Tibial artery (tissue), 4 donors: ENCODE data around the gene OSER1.

Experiments
- DNase-seq, 2 donors: peaks; one replicate each; pipeline ENCODE4 v3.0.0-alpha.2; 2019
- H3K27ac ChIP-seq, 2 donors: fragments of 200-600 bp; sonication (generic) in 1 of 2; 1 replicate in 1 of 2; 2 replicates in 1 of 2; pipeline ENCODE4 v1.5.1; 2018 to 2019; ENCODE audit warnings: mild to moderate bottlenecking in 1 of 2
- H3K27me3 ChIP-seq, 2 donors: fragments of 200-600 bp; sonication (generic) in 1 of 2; one replicate each; pipeline versions ENCODE4 v1.5.1 to v1.6.0; 2016 to 2019
- H3K36me3 ChIP-seq, 3 donors: fragments of 200-600 bp; sonication (generic) in 2 of 3; one replicate each; pipeline ENCODE4 v1.5.1; 2016 to 2019; ENCODE audit warnings: mild to moderate bottlenecking in 2 of 3
- H3K4me1 ChIP-seq, 4 donors: fragments of 200-600 bp; sonication (generic) in 2 of 4; 1 replicate in 3 of 4; 2 replicates in 1 of 4; pipeline ENCODE4 v1.5.1; 2016 to 2019
- H3K4me3 ChIP-seq, 2 donors: fragments of 200-600 bp; sonication (generic) in 1 of 2; 1 replicate in 1 of 2; 2 replicates in 1 of 2; pipeline ENCODE4 v1.5.1; 2018 to 2019; ENCODE audit warnings: mild to moderate bottlenecking in 2 of 2
- H3K9me3 ChIP-seq, 3 donors: fragments of 200-600 bp; sonication (generic) in 1 of 3; one replicate each; pipeline ENCODE4 v1.5.1; 2016 to 2019
- CTCF ChIP-seq, 2 experiments: fragments of 200-600 bp in 1 of 2; fragments of 450-650 bp in 1 of 2; IDR thresholded peaks; one replicate each; pipeline ENCODE4 v1.5.1; 2017 to 2019; ENCODE audit warnings: antibody characterized with exemption in 2 of 2, mild to moderate bottlenecking in 1 of 2, moderate library complexity in 1 of 2
- intact Hi-C: fragments of 100-400 bp; cut with DNase I; formaldehyde crosslinking; loops from one replicate; pipeline ENCODE4 v1.15.0; 2023; ENCODE audit warnings: low total_unique reads

OSER1 gene

GRCh38 chr20:44166477-44166876, 44.1 kb downstream of the OSER1 start:
- TF ChIP-seq CTCF (IDR thresholded peaks at IDR 0.05): no peak
- Histone ChIP-seq H3K27ac (peak overlapping the region; percentile 67 to 95), H3K4me3 (peak overlapping the region; percentile 29 to 36), H3K36me3 (no peaks in the 10 kb centered on the region), H3K9me3 (no peaks in the 10 kb centered on the region), H3K4me1 (peaks cover 0 to 93% (median 49%) of the 10 kb centered on the region in 4 donors), H3K27me3 (no peaks in the 10 kb centered on the region)
- intact Hi-C loops: no loop called here
- DNase-seq: peak; percentile 67 to 92

DNA sequence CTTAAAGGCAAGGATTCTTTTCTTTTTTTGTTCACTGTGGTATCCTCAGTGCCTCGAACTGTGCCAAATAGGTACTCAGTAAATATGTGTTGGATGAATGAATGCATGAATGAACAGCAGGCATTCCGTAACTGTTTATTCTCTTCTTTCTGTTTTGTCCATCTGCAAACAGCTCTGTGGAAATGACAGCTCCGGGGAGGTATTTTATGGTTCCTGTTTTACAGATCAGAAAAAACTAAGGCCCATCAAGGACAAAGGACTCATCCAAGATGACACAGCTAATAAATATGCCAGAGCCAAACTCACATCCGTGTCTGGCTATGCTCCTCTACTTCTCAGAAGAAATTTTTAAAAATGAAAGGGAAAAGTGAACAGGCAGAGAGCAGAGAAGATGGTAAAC, 44.6 kb downstream of the OSER1 start:
- H3K4me3 ChIP-seq: peak overlapping the region; percentile 29 to 36
- no peak for DNase-seq
- intact Hi-C loops: no loop called here
- no peak for TF ChIP-seq CTCF (IDR thresholded peaks at IDR 0.05)
- H3K4me1 ChIP-seq: peaks cover 0 to 92% (median 47%) of the 10 kb centered on the region in 4 donors
- H3K27ac ChIP-seq: peak overlapping the region; percentile 67 to 95
- H3K27me3 ChIP-seq: no peaks in the 10 kb centered on the region
- H3K36me3 ChIP-seq: no peaks in the 10 kb centered on the region
- H3K9me3 ChIP-seq: no peaks in the 10 kb centered on the region

- Histone ChIP-seq H3K4me1 (peaks cover 0 to 77% (median 27%) of the 10 kb centered on the region in 4 donors), H3K36me3 (peaks cover 14 to 20% (median 20%) of the 10 kb centered on the region in 3 donors), H3K4me3 (no peak overlapping the region), H3K27me3 (no peaks in the 10 kb centered on the region), H3K9me3 (no peaks in the 10 kb centered on the region), H3K27ac (no peak overlapping the region)
- intact Hi-C loops: no loop called here
- DNase-seq: no peak
- TF ChIP-seq CTCF (IDR thresholded peaks at IDR 0.05): no peak
Measured at GRCh38 chr20:44160133-44160532, 50.4 kb downstream of the OSER1 start.

GRCh38 chr20:44159711-44160110, 50.9 kb downstream of the OSER1 start:
- H3K27ac ChIP-seq: peak overlapping the region in 1 of 2 donors; percentile 92
- H3K36me3 ChIP-seq: peaks cover 14 to 20% (median 20%) of the 10 kb centered on the region in 3 donors
- no peaks in the 10 kb centered on the region for H3K27me3 ChIP-seq
- DNase-seq: no peak
- H3K4me3 ChIP-seq: no peak overlapping the region
- intact Hi-C loops: no loop called here
- peaks cover 0 to 77% (median 27%) of the 10 kb centered on the region in 4 donors for H3K4me1 ChIP-seq
- no peak for TF ChIP-seq CTCF (IDR thresholded peaks at IDR 0.05)
- no peaks in the 10 kb centered on the region for H3K9me3 ChIP-seq

DNA sequence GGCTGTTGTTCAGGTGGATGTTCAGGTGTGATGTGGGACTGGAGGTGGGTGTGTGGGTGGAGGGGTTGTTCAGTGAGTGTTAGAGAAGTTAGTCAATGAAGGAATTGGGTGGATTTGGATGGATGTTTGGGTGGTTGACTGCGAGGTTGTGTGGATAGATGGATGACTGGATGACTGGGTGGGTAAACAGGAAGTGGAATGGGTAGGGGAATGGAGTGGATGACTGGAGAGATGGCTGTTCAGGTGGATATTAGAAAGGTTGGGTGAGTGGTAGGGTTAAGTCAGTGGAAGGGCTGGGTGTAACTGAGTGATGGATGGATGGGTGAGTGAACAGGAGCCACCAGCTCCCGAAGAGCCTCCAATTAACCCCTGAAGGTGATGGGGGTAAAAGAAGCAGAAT, 51.4 kb downstream of the OSER1 start:
- DNase-seq: no peak
- intact Hi-C loops: no loop called here
- peaks cover 0 to 77% (median 29%) of the 10 kb centered on the region in 4 donors for H3K4me1 ChIP-seq
- H3K36me3 ChIP-seq: peaks cover 14 to 20% (median 20%) of the 10 kb centered on the region in 3 donors
- H3K9me3 ChIP-seq: no peaks in the 10 kb centered on the region
- no peak overlapping the region for H3K4me3 ChIP-seq
- TF ChIP-seq CTCF (IDR thresholded peaks at IDR 0.05): no peak
- H3K27ac ChIP-seq: peak overlapping the region; percentile 90 to 92
- H3K27me3 ChIP-seq: no peaks in the 10 kb centered on the region

GRCh38 chr20:44157061-44157460, 53.5 kb downstream of the OSER1 start:
- Histone ChIP-seq H3K36me3 (peaks cover 14 to 20% (median 20%) of the 10 kb centered on the region in 3 donors), H3K27ac (peak overlapping the region; percentile 90 to 92), H3K4me3 (no peak overlapping the region), H3K27me3 (no peaks in the 10 kb centered on the region), H3K4me1 (peaks cover 0 to 82% (median 44%) of the 10 kb centered on the region in 4 donors), H3K9me3 (no peaks in the 10 kb centered on the region)
- TF ChIP-seq CTCF (IDR thresholded peaks at IDR 0.05): no peak
- intact Hi-C loops: no loop called here
- DNase-seq: no peak
